HG02938 (cell line): ENCODE data around the gene KRT86.
A peak's percentile ranks its signal among the peaks of the same experiment; 100 is the strongest.
"Not testable (repeated sequence)": the region's sequence is repeated elsewhere in the genome, so short reads cannot be mapped to it uniquely, and the experiment has no call there.

Experiments
- ATAC-seq: cut with Tn5 transposase; IDR thresholded peaks from one replicate; pipeline ENCODE4 v1.9.1; 2021; ENCODE audit warnings: mild to moderate bottlenecking, moderate library complexity; ENCODE audit not compliant: unreplicated experiment

The KRT86 gene

DNA sequence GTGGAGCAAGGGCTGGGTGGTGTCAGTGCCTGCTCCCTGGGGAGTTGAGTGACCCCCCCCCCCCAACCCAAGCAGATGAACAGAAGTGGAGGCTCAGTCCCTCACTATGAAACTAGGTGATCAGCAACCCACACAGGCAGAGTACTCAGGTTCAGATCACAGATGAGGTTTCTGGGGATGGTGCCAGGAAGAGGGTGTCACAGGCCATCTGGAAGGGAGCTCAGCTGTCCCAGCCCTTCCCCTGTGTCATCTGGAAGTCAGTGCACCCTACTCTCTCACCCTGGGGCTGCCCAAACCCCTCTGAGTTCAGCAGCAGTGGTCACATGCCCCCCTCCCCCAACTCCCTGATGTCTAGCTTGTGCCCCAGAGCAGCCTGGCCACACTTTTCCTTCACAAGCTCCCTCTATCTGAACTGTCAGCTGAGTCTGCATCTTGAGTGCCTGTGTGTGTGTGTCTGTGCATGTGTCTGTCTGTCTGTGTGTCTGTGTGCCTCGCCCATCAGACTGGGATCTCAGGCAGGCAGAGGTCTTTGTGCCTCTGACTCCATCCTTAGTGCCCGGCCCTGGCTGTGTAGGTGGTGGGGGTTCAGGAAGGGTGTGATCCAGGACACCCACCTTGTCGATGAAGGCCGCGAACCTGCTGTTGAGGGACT lies 16.2 kb downstream of the KRT86 start:
- not testable (repeated sequence) for ATAC-seq

DNA sequence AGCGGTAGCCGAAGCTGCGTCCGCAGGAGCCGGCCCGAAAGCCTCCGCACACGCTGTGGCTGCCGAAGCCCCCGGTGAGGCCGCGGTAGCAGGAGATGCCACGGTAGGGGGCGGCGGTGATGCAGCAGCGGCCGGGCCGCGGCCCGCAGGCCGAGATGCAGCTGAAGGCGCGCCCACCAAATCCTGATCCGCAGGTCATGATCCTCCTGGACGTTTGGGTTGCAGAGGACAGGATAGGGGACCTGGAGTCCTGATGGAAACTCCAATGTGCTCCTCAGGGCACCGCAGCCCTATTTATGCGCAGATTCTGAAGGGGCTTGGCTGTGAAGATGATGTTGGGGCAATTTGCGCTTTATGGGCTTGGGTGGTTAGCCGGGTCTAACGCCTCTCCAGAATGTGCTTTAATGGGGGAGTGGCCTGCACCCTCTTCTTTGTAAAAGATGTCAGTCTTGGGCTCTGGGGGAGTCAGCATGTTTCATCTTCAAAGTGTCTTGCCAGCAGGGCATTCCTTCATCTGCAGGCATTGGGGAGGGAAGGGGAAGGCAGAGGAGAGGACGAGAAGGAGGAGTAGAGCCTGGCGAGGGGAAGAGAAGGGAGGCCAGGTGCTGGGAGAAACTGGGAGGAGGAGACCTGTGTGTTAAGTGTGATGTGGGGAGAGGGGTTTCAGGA lies 17.0 kb downstream of the KRT86 start, which contains the start of gene KRT81:
KRT81 (minus strand) TSS at position 268 of the 669 bp plus-strand sequence; CDS start at position 199, 69 bp downstream.
- ATAC-seq = no peak

DNA sequence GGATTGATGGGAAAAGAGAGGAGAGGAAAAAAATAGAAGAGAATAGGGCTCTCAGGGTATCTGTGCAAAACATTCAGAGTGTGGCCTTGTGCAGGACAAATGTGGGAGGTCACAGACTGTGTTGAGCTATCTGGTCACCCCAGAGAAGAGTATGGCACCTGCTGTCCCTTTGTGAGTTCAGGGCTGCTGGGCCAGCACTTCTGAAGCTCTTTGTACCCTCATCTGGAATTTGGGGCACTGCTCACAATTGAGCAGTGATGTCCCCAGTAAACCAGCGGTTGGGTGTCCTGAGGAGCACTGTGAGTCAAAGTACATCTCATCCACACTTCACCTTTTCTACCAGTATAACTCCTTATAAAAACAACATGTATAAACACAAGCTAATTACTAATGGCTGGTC lies 19.5 kb downstream of the KRT86 start:
- ATAC-seq = no peak

DNA sequence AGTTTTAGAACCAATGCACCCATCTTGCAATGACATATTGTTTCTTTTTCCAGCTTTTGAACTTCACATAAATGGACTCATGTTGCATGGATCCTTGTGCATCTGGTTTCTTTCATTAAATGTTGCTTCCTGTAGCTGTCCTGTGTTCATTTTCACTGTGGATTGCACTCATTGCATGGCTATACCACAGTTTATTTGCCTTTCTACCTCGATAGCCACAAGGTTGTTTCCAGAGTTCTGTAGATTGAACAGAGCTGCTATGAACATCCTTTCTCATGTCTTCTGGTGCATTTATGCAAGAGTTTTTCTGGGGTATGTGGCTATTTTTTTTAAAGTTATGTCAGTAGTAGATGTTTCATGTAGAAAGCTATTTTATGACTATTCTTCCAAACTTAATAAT lies 20.4 kb downstream of the KRT86 start:
- ATAC-seq = no peak

- ATAC-seq = no peak
These were observed 21.2 kb downstream of the KRT86 start for GRCh38 chr12:52295663-52296062.

GRCh38 chr12:52296572-52297215 lies 22.2 kb downstream of the KRT86 start:
- no peak for ATAC-seq

DNA sequence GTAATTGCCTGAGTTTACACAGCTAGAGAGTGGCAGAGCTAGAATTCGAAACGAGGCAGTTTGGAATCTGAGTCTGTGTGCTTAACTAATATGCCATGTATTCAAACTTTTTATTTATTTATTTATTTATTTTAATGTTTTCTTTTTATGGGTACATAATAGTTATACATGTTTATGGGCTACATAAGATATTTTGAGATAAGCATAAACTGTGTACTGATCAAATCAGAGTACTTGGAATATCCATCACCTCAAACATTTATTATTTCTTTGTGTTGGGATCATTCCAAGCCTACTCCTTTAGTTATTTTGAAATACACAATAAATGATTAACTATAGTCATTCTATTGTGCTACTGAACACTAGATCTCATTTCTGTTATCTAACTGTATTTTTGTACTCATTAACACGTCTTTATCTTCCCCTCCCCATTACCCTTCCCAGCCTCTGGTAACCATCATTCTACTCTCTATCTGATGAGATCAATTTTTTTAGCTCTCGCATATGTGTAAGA lies 24.3 kb downstream of the KRT86 start:
- ATAC-seq = no peak

- ATAC-seq = no peak
These were observed 26.6 kb downstream of the KRT86 start for GRCh38 chr12:52300796-52301691.

GRCh38 chr12:52301721-52302120 lies 27.3 kb downstream of the KRT86 start:
- ATAC-seq = not testable (repeated sequence)

GRCh38 chr12:52302242-52302914 lies 27.9 kb downstream of the KRT86 start:
- ATAC-seq = not testable (repeated sequence)

DNA sequence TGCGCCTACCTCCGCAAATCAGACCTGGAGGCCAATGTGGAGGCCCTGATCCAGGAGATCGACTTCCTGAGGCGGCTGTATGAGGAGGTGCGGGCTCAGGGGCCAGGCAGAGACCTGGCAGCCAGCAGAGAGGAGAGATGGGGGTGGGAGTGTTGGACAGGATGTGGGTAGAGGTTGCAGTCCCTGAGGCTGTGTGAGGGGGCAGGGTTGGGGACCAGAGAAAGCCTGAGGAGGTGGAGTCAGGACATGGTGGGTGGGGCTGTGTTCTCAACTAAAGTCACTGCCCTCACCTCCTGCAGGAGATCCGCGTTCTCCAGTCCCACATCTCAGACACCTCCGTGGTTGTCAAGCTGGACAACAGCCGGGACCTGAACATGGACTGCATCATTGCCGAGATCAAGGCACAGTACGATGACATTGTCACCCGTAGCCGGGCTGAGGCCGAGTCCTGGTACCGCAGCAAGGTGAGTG lies 30.5 kb downstream of the KRT86 start:
- ATAC-seq = peak; percentile 92

GRCh38 chr12:52305921-52306705 lies 31.7 kb downstream of the KRT86 start:
- no peak for ATAC-seq

GRCh38 chr12:52306731-52307130 lies 32.3 kb downstream of the KRT86 start:
- ATAC-seq = no peak

DNA sequence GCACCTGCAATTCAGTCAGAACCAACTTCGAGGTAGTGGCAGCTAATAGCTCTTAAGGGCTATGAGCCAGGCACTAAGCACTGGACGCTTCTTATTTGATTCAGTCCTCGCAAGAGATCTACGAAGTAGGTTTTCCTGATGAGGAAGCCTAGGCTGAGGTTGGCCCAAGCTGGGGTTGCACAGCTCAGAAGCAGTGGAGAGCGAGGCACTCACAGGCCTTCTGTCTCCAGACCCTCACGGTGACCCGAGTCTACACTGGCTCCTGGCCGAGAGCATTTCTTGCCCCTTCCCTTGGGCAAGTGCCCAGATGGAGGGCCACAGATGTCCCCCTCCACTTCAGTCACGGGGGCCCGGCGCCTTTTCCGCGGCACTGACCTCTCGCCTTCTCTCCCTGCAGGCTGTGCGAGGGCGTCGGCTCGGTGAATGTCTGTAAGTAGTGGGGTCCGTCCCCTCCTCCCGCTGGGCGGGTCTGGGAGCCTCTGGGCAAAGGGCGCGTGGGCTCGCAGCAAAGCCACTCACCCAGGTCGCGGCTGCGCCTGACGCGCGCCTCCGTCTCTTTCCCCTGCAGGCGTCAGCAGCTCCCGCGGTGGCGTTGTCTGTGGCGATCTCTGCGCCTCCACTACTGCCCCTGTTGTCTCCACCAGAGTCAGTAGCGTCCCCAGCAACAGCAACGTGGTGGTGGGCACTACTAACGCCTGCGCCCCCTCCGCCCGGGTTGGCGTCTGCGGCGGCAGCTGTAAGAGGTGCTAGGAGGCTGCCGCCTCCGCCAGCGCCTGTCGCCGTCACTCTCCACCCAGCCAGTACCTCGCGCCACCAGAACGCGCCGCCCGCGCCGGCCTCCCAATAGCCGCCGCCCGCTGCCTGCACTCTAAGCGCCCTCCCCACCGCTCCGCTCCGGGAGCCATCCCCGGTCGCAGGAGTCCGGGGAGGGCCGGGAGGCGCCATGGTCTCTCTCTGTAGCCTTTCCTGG lies 33.7 kb downstream of the KRT86 start:
- no peak for ATAC-seq

- no peak for ATAC-seq
These were observed 34.5 kb downstream of the KRT86 start for GRCh38 chr12:52308806-52309425.

DNA sequence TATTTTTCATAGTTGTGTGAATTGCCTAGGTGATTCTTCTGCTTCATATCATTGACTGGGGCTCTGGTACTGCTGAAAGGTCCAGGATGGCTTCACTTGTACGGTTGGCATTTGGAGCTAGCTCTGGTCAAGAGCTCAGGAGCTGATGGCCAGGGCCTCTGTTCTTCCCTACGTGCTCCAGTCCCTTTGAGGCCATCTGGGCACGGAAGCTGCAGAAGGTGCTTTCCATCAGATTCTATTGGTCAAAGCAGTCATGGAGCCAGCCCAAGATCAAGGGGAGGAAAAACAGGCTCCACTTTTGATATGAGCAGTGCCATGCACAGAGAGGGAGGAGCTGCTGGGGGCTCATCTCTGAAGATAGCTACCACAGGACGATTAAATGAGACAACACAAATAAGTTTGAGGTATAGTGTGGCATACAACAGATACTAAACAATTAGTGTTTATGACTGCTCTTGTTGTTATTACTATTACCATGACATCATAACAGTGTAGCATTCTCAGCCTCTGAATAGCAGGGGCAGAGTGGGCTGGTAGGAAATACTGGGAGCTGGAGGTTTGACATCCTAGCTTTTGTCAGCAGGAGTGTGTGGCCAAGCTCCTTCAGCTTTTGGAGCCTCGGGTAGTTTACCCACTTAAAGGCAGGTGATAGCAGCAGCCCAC lies 36.3 kb downstream of the KRT86 start:
- no peak for ATAC-seq

DNA sequence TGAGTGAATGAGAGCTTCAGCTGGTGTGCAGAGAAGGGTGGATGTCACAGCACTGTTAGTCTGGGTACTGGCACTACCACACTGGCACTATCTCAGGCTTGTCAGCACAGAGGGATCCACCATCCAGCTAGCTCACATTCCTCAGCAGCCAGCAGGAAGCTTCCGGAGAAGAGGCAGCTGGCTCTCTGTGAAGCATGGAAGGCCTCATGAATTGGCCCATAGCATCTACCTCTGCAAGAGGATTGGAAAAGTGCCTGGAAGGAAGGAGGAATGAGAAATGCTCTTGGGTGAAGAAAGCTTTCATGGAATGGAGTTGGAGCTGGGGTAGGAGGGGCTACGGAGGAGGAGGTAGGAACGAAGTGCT lies 36.8 kb downstream of the KRT86 start:
- ATAC-seq = no peak
